Skeletal muscle tissue (tissue), 4 donors: Measurements from ENCODE around the gene ABO. TPM values are rescaled to one million over a fixed set of nuclear protein-coding genes. Genes with fewer than 3 reads are reported as not detected.
"Not testable (repeated sequence)": the region's sequence is repeated elsewhere in the genome, so short reads cannot be mapped to it uniquely, and the experiment has no call there.

Source experiments
- H3K27ac ChIP-seq: one replicate; pipeline ENCODE4 v1.7.0; 2013; ENCODE audit warnings: mild to moderate bottlenecking, low read depth, low read length, inconsistent platforms
- H3K27me3 ChIP-seq, 3 donors: one replicate each; pipeline ENCODE4 v1.7.0; 2013; ENCODE audit warnings: low read length in 3 of 3; ENCODE audit not compliant: control insufficient read depth in 3 of 3, insufficient read depth in 3 of 3
- H3K36me3 ChIP-seq, 3 donors: one replicate each; pipeline ENCODE4 v1.7.0; 2013; ENCODE audit warnings: low read length in 3 of 3; ENCODE audit not compliant: control insufficient read depth in 3 of 3, insufficient read depth in 3 of 3
- H3K4me1 ChIP-seq, 3 donors: one replicate each; pipeline ENCODE4 v1.7.0; 2013; ENCODE audit warnings: low read length in 3 of 3, mild to moderate bottlenecking in 3 of 3; ENCODE audit not compliant: control insufficient read depth in 3 of 3, insufficient read depth in 3 of 3
- H3K4me3 ChIP-seq, 3 donors: one replicate each; pipeline ENCODE4 v1.7.0; 2013; ENCODE audit warnings: low read length in 3 of 3
- H3K9ac ChIP-seq, 3 donors: one replicate each; pipeline ENCODE4 v1.7.0; 2013; ENCODE audit warnings: low read length in 3 of 3, mild to moderate bottlenecking in 3 of 3, moderate library complexity in 2 of 3, low read depth in 1 of 3
- H3K9me3 ChIP-seq, 3 donors: one replicate each; pipeline ENCODE4 v1.7.0; 2013; ENCODE audit warnings: low read length in 3 of 3; ENCODE audit not compliant: control insufficient read depth in 3 of 3
- total RNA-seq: library from RNA; depleted of rRNA; stranded (reverse); fragments of >200 nt; gene quantifications from one replicate; pipeline ENCODE4 v1.2.3, GENCODE V29; 2014
- donor health status: Osteomylitis.

Gene ABO
- total RNA-seq, 1 donor from 2014 or later = under 0.01 TPM

- peaks cover 0 to 2% (median 0%) of the 10 kb centered on the region in 3 donors for H3K4me1 ChIP-seq
Measured at GRCh38 chr9:133306242-133307204, 31.5 kb upstream of the ABO start.

GRCh38 chr9:133305731-133306130 is 30.7 kb upstream of the ABO start:
- Histone ChIP-seq H3K27ac (no peak overlapping the region), H3K27me3 (peaks cover 18 to 44% (median 41%) of the 10 kb centered on the region in 3 donors), H3K36me3 (no peaks in the 10 kb centered on the region), H3K9ac (no peak overlapping the region), H3K4me3 (no peak overlapping the region), H3K4me1 (peaks cover 0 to 2% (median 0%) of the 10 kb centered on the region in 3 donors), H3K9me3 (no peaks in the 10 kb centered on the region)

More at GRCh38 chr9:133306242-133307204, 31.5 kb upstream of the ABO start:
- H3K27me3 ChIP-seq = peaks cover 14 to 44% (median 37%) of the 10 kb centered on the region in 3 donors
- no peak overlapping the region for H3K4me3 ChIP-seq
- H3K27ac ChIP-seq = no peak overlapping the region
- no peaks in the 10 kb centered on the region for H3K36me3 ChIP-seq
- H3K9ac ChIP-seq = no peak overlapping the region
- H3K9me3 ChIP-seq = no peaks in the 10 kb centered on the region

- Histone ChIP-seq H3K4me1 (peaks cover 0 to 2% (median 0%) of the 10 kb centered on the region in 3 donors), H3K27ac (no peak overlapping the region), H3K9me3 (no peaks in the 10 kb centered on the region), H3K27me3 (peaks cover 18 to 41% (median 41%) of the 10 kb centered on the region in 3 donors), H3K4me3 (no peak overlapping the region), H3K9ac (no peak overlapping the region), H3K36me3 (no peaks in the 10 kb centered on the region)
Measured at GRCh38 chr9:133304477-133305377, 29.7 kb upstream of the ABO start.

GRCh38 chr9:133304158-133304470 is 29.1 kb upstream of the ABO start:
- H3K9me3 ChIP-seq = no peaks in the 10 kb centered on the region
- no peak overlapping the region for H3K27ac ChIP-seq
- no peak overlapping the region for H3K4me3 ChIP-seq
- H3K9ac ChIP-seq = no peak overlapping the region
- H3K4me1 ChIP-seq = peaks cover 0 to 2% (median 0%) of the 10 kb centered on the region in 3 donors
- H3K27me3 ChIP-seq = peaks cover 18 to 44% (median 41%) of the 10 kb centered on the region in 3 donors
- no peaks in the 10 kb centered on the region for H3K36me3 ChIP-seq

- H3K4me1 ChIP-seq = peaks cover 0 to 2% (median 0%) of the 10 kb centered on the region in 3 donors
- H3K9me3 ChIP-seq = no peaks in the 10 kb centered on the region
- H3K4me3 ChIP-seq = no peak overlapping the region
- H3K27ac ChIP-seq = no peak overlapping the region
- no peak overlapping the region for H3K9ac ChIP-seq
- H3K36me3 ChIP-seq = no peaks in the 10 kb centered on the region
- H3K27me3 ChIP-seq = peaks cover 18 to 44% (median 41%) of the 10 kb centered on the region in 3 donors
Measured at GRCh38 chr9:133303266-133304157, 28.5 kb upstream of the ABO start.

- H3K27ac ChIP-seq = no peak overlapping the region
- H3K9ac ChIP-seq = no peak overlapping the region
- no peaks in the 10 kb centered on the region for H3K4me1 ChIP-seq
- no peaks in the 10 kb centered on the region for H3K9me3 ChIP-seq
- H3K27me3 ChIP-seq = peaks cover 10 to 39% (median 32%) of the 10 kb centered on the region in 3 donors
- no peak overlapping the region for H3K4me3 ChIP-seq
- no peaks in the 10 kb centered on the region for H3K36me3 ChIP-seq
Measured at GRCh38 chr9:133301253-133302230, 26.5 kb upstream of the ABO start.

GRCh38 chr9:133299996-133300395 is 25.0 kb upstream of the ABO start:
- not testable (repeated sequence) for H3K9me3 ChIP-seq, H3K9ac ChIP-seq, H3K36me3 ChIP-seq, H3K27ac ChIP-seq, H3K4me1 ChIP-seq, H3K4me3 ChIP-seq
- H3K27me3 ChIP-seq = peaks cover 10 to 33% (median 26%) of the 10 kb centered on the region in 3 donors

GRCh38 chr9:133294257-133294656 is 19.3 kb upstream of the ABO start:
- peaks cover 0 to 6% (median 3%) of the 10 kb centered on the region in 3 donors for H3K27me3 ChIP-seq

More at GRCh38 chr9:133294257-133294656, 19.3 kb upstream of the ABO start:
- no peak overlapping the region for H3K4me3 ChIP-seq
- no peak overlapping the region for H3K27ac ChIP-seq
- H3K4me1 ChIP-seq = no peaks in the 10 kb centered on the region
- no peaks in the 10 kb centered on the region for H3K36me3 ChIP-seq
- peaks cover 0 to 2% (median 0%) of the 10 kb centered on the region in 3 donors for H3K9me3 ChIP-seq
- H3K9ac ChIP-seq = no peak overlapping the region
